ENCODE measurements around the gene PLCH1. TPM values are rescaled to one million over a fixed set of nuclear protein-coding genes. Genes with fewer than 3 reads are reported as not detected.

The PLCH1 gene
- total and polyA plus RNA-seq, 4 experiments from 2014 or later: 0.02 TPM; not detected in 3

GRCh38 chr3:155782390-155782953 lies 37.6 kb upstream of the PLCH1 start:
- Mint-ChIP-seq H3K36me3 (peaks cover 28 to 42% of the 10 kb centered on the region in 2 donors), H3K27me3 (no peaks in the 10 kb centered on the region), H3K9me3 (peaks cover 0 to 14% (median 9%) of the 10 kb centered on the region in 8 donors), H3K4me3 (no peak overlapping the region), H3K27ac (no peak overlapping the region), H3K4me1 (peaks cover 6 to 8% (median 7%) of the 10 kb centered on the region in 4 donors)
- H3K27ac ChIP-seq (ENCODE audit: low read depth, low read length): no peak overlapping the region
- no peaks in the 10 kb centered on the region for H3K9me3 ChIP-seq (ENCODE audit: control insufficient read depth in 1 of 2, low read length in 2 of 2)
- DNase-seq: no peak
- H3K4me1 ChIP-seq (ENCODE audit: insufficient read depth, low read length): peaks cover 4% of the 10 kb centered on the region
- intact Hi-C loops (cut with micrococcal nuclease): no loop called here
- POLR2A ChIA-PET (ENCODE audit: partially characterized antibody): no interaction called here
- CTCF ChIA-PET (ENCODE audit: partially characterized antibody): interaction anchor here (1.5 kb wide), 1 partner anchor 23 kb away, joined by 4 read pairs; the partner anchor contains the start of gene C3orf33
- no peak overlapping the region for H3K4me3 ChIP-seq (ENCODE audit: low read length in 2 of 2)
- H3K36me3 ChIP-seq (ENCODE audit: insufficient read depth, low read length): no peaks in the 10 kb centered on the region
- H3K27me3 ChIP-seq (ENCODE audit: insufficient read depth, low read length): no peaks in the 10 kb centered on the region

GRCh38 chr3:155780291-155780690 lies 35.4 kb upstream of the PLCH1 start:
- intact Hi-C loops (cut with micrococcal nuclease): no loop called here
- Mint-ChIP-seq H3K36me3 (peaks cover 31 to 39% of the 10 kb centered on the region in 2 donors), H3K27me3 (no peaks in the 10 kb centered on the region), H3K4me1 (peaks cover 0 to under 1% (median under 1%) of the 10 kb centered on the region in 4 donors), H3K27ac (no peak overlapping the region), H3K9me3 (peaks cover 0 to 14% (median 9%) of the 10 kb centered on the region in 8 donors), H3K4me3 (no peak overlapping the region)
- no peaks in the 10 kb centered on the region for H3K4me1 ChIP-seq (ENCODE audit: insufficient read depth, low read length)
- no peak overlapping the region for H3K4me3 ChIP-seq (ENCODE audit: low read length in 2 of 2)
- H3K9me3 ChIP-seq (ENCODE audit: control insufficient read depth in 1 of 2, low read length in 2 of 2): no peaks in the 10 kb centered on the region
- ChIA-PET POLR2A (ENCODE audit: partially characterized antibody) (no interaction called here), CTCF (ENCODE audit: partially characterized antibody) (interaction anchor here (1.5 kb wide), 1 partner anchor 25 kb away, joined by 4 read pairs; the partner anchor contains the start of gene C3orf33)
- H3K27ac ChIP-seq (ENCODE audit: low read depth, low read length): no peak overlapping the region
- no peak for DNase-seq
- no peaks in the 10 kb centered on the region for H3K27me3 ChIP-seq (ENCODE audit: insufficient read depth, low read length)
- no peaks in the 10 kb centered on the region for H3K36me3 ChIP-seq (ENCODE audit: insufficient read depth, low read length)

- POLR2A ChIA-PET (ENCODE audit: partially characterized antibody): no interaction called here
- peaks cover 44 to 53% of the 10 kb centered on the region in 2 donors for H3K36me3 Mint-ChIP-seq
Observed at GRCh38 chr3:155778462-155778861, 33.6 kb upstream of the PLCH1 start.

GRCh38 chr3:155772801-155773200 lies 27.9 kb upstream of the PLCH1 start:
- no peak overlapping the region for H3K27ac ChIP-seq (ENCODE audit: low read depth, low read length)
- POLR2A ChIA-PET (ENCODE audit: partially characterized antibody): no interaction called here
- no peaks in the 10 kb centered on the region for H3K27me3 ChIP-seq (ENCODE audit: insufficient read depth, low read length)
- Mint-ChIP-seq H3K36me3 (peaks cover 35 to 57% of the 10 kb centered on the region in 2 donors), H3K27ac (no peak overlapping the region), H3K9me3 (no peaks in the 10 kb centered on the region), H3K4me3 (no peak overlapping the region), H3K27me3 (no peaks in the 10 kb centered on the region), H3K4me1 (no peaks in the 10 kb centered on the region)
- no peak for DNase-seq
- no peak overlapping the region for H3K4me3 ChIP-seq (ENCODE audit: low read length in 2 of 2)
- intact Hi-C loops (cut with micrococcal nuclease): no loop called here
- H3K36me3 ChIP-seq (ENCODE audit: insufficient read depth, low read length): no peaks in the 10 kb centered on the region
- H3K9me3 ChIP-seq (ENCODE audit: control insufficient read depth in 1 of 2, low read length in 2 of 2): no peaks in the 10 kb centered on the region
- CTCF ChIA-PET (ENCODE audit: partially characterized antibody): interaction anchor here (0.7 to 4.6 kb wide), 4 partner anchors 13 to 56 kb away, joined by 3 to 24 read pairs (median 4); partner anchors contain the start of gene C3orf33
- no peaks in the 10 kb centered on the region for H3K4me1 ChIP-seq (ENCODE audit: insufficient read depth, low read length)

More at GRCh38 chr3:155778462-155778861, 33.6 kb upstream of the PLCH1 start:
- Histone ChIP-seq H3K4me3 (ENCODE audit: low read length in 2 of 2) (no peak overlapping the region), H3K27ac (ENCODE audit: low read depth, low read length) (no peak overlapping the region), H3K27me3 (ENCODE audit: insufficient read depth, low read length) (no peaks in the 10 kb centered on the region), H3K36me3 (ENCODE audit: insufficient read depth, low read length) (no peaks in the 10 kb centered on the region), H3K9me3 (ENCODE audit: control insufficient read depth in 1 of 2, low read length in 2 of 2) (no peaks in the 10 kb centered on the region), H3K4me1 (ENCODE audit: insufficient read depth, low read length) (no peaks in the 10 kb centered on the region)
- CTCF ChIA-PET (ENCODE audit: partially characterized antibody): no interaction called here
- Mint-ChIP-seq H3K4me1 (no peaks in the 10 kb centered on the region), H3K27me3 (no peaks in the 10 kb centered on the region), H3K9me3 (peaks cover 0 to 13% (median 9%) of the 10 kb centered on the region in 8 donors), H3K27ac (no peak overlapping the region), H3K4me3 (no peak overlapping the region)
- DNase-seq: no peak
- intact Hi-C loops (cut with micrococcal nuclease): no loop called here

GRCh38 chr3:155771126-155771525 lies 26.3 kb upstream of the PLCH1 start:
- no peaks in the 10 kb centered on the region for H3K4me1 Mint-ChIP-seq
- H3K27me3 ChIP-seq (ENCODE audit: insufficient read depth, low read length): no peaks in the 10 kb centered on the region
- CTCF ChIA-PET (ENCODE audit: partially characterized antibody): no interaction called here
- H3K27ac Mint-ChIP-seq: no peak overlapping the region
- H3K27me3 Mint-ChIP-seq: no peaks in the 10 kb centered on the region
- no peak overlapping the region for H3K4me3 Mint-ChIP-seq
- H3K9me3 Mint-ChIP-seq: no peaks in the 10 kb centered on the region
- peaks cover 32 to 57% of the 10 kb centered on the region in 2 donors for H3K36me3 Mint-ChIP-seq
- POLR2A ChIA-PET (ENCODE audit: partially characterized antibody): no interaction called here
- H3K4me1 ChIP-seq (ENCODE audit: insufficient read depth, low read length): no peaks in the 10 kb centered on the region
- H3K36me3 ChIP-seq (ENCODE audit: insufficient read depth, low read length): no peaks in the 10 kb centered on the region
- H3K4me3 ChIP-seq (ENCODE audit: low read length in 2 of 2): no peak overlapping the region
- intact Hi-C loops (cut with micrococcal nuclease): no loop called here
- no peak for DNase-seq
- no peak overlapping the region for H3K27ac ChIP-seq (ENCODE audit: low read depth, low read length)
- no peaks in the 10 kb centered on the region for H3K9me3 ChIP-seq (ENCODE audit: control insufficient read depth in 1 of 2, low read length in 2 of 2)

GRCh38 chr3:155766206-155766605 lies 21.3 kb upstream of the PLCH1 start:
- peaks cover 22 to 53% of the 10 kb centered on the region in 2 donors for H3K36me3 Mint-ChIP-seq
- no peaks in the 10 kb centered on the region for H3K9me3 Mint-ChIP-seq
- H3K4me3 Mint-ChIP-seq: no peak overlapping the region
- Histone ChIP-seq H3K4me1 (ENCODE audit: insufficient read depth, low read length) (no peaks in the 10 kb centered on the region), H3K36me3 (ENCODE audit: insufficient read depth, low read length) (no peaks in the 10 kb centered on the region), H3K27ac (ENCODE audit: low read depth, low read length) (no peak overlapping the region), H3K27me3 (ENCODE audit: insufficient read depth, low read length) (no peaks in the 10 kb centered on the region), H3K9me3 (ENCODE audit: control insufficient read depth in 1 of 2, low read length in 2 of 2) (no peaks in the 10 kb centered on the region), H3K4me3 (ENCODE audit: low read length in 2 of 2) (no peak overlapping the region)
- ChIA-PET POLR2A (ENCODE audit: partially characterized antibody) (no interaction called here), CTCF (ENCODE audit: partially characterized antibody) (interaction anchor here (1.4 kb wide), 1 partner anchor 40 kb away, joined by 4 read pairs; the partner anchor contains the start of gene C3orf33)
- no peak overlapping the region for H3K27ac Mint-ChIP-seq
- no peaks in the 10 kb centered on the region for H3K4me1 Mint-ChIP-seq
- intact Hi-C loops (cut with micrococcal nuclease): no loop called here
- DNase-seq: no peak
- no peaks in the 10 kb centered on the region for H3K27me3 Mint-ChIP-seq

GRCh38 chr3:155763870-155764463 lies 19.1 kb upstream of the PLCH1 start:
- ChIA-PET POLR2A (ENCODE audit: partially characterized antibody) (no interaction called here), CTCF (ENCODE audit: partially characterized antibody) (no interaction called here)
- Histone ChIP-seq H3K4me3 (ENCODE audit: low read length in 2 of 2) (no peak overlapping the region), H3K27ac (ENCODE audit: low read depth, low read length) (no peak overlapping the region), H3K36me3 (ENCODE audit: insufficient read depth, low read length) (no peaks in the 10 kb centered on the region), H3K27me3 (ENCODE audit: insufficient read depth, low read length) (no peaks in the 10 kb centered on the region), H3K9me3 (ENCODE audit: control insufficient read depth in 1 of 2, low read length in 2 of 2) (no peaks in the 10 kb centered on the region), H3K4me1 (ENCODE audit: insufficient read depth, low read length) (no peaks in the 10 kb centered on the region)
- Mint-ChIP-seq H3K36me3 (peaks cover 13 to 38% of the 10 kb centered on the region in 2 donors), H3K27ac (no peak overlapping the region), H3K27me3 (no peaks in the 10 kb centered on the region), H3K4me1 (no peaks in the 10 kb centered on the region), H3K9me3 (no peaks in the 10 kb centered on the region), H3K4me3 (no peak overlapping the region)
- DNase-seq: no peak
- intact Hi-C loops (cut with micrococcal nuclease): no loop called here
